GM10847 (cell line): ENCODE data around the gene POLR1G.

Source experiments
- POLR2A ChIP-seq: IDR thresholded peaks from 2 replicates; pipeline ENCODE4 v1.6.1; 2011; ENCODE audit not compliant: insufficient read length; ENCODE audit errors: extremely low read depth

The POLR1G gene

GRCh38 chr19:45446944-45447343 is 40.5 kb downstream of the POLR1G start:
- no peak for TF ChIP-seq POLR2A

GRCh38 chr19:45448425-45448756 is 41.9 kb downstream of the POLR1G start:
- no peak for TF ChIP-seq POLR2A

- TF ChIP-seq POLR2A, result no peak
Measured at GRCh38 chr19:45448887-45449299, 42.4 kb downstream of the POLR1G start.

GRCh38 chr19:45450012-45450333 is 43.5 kb downstream of the POLR1G start:
- no peak for TF ChIP-seq POLR2A

GRCh38 chr19:45451131-45451849 is 44.8 kb downstream of the POLR1G start:
- no peak for TF ChIP-seq POLR2A

GRCh38 chr19:45451850-45452387 is 45.5 kb downstream of the POLR1G start:
- TF ChIP-seq POLR2A, result no peak

- TF ChIP-seq POLR2A, result no peak
Measured at GRCh38 chr19:45455707-45456499, 49.5 kb downstream of the POLR1G start.

GRCh38 chr19:45456500-45456815 is 50.0 kb downstream of the POLR1G start:
- TF ChIP-seq POLR2A, result no peak

GRCh38 chr19:45457776-45458175 is 51.3 kb downstream of the POLR1G start:
- TF ChIP-seq POLR2A, result no peak
